B cell (primary cell): ENCODE data around the gene C9orf43.

ENCODE experiments used
- EZH2 ChIP-seq: IDR thresholded peaks from 2 replicates; pipeline ENCODE4 v1.6.1; 2012; ENCODE audit warnings: borderline replicate concordance, low read depth, mild to moderate bottlenecking, moderate library complexity, low read length; ENCODE audit not compliant: insufficient read depth, poor library complexity, severe bottlenecking
- TF ChIP-seq, protein P1 (sequence below): fragments of 200-600 bp; IDR thresholded peaks from one replicate; pipeline ENCODE4 v1.8.0; 2022; ENCODE audit warnings: antibody characterized with exemption, mild to moderate bottlenecking

- TF ChIP-seq, protein P1, sequence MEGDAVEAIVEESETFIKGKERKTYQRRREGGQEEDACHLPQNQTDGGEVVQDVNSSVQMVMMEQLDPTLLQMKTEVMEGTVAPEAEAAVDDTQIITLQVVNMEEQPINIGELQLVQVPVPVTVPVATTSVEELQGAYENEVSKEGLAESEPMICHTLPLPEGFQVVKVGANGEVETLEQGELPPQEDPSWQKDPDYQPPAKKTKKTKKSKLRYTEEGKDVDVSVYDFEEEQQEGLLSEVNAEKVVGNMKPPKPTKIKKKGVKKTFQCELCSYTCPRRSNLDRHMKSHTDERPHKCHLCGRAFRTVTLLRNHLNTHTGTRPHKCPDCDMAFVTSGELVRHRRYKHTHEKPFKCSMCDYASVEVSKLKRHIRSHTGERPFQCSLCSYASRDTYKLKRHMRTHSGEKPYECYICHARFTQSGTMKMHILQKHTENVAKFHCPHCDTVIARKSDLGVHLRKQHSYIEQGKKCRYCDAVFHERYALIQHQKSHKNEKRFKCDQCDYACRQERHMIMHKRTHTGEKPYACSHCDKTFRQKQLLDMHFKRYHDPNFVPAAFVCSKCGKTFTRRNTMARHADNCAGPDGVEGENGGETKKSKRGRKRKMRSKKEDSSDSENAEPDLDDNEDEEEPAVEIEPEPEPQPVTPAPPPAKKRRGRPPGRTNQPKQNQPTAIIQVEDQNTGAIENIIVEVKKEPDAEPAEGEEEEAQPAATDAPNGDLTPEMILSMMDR, result no peak
- TF ChIP-seq EZH2, result no peak
Observed at GRCh38 chr9:113465599-113466140, 55.1 kb downstream of the C9orf43 start.
